ENCODE results near the gene KCNQ1. TPM values are rescaled to one million over a fixed set of nuclear protein-coding genes. Genes with fewer than 3 reads are reported as not detected.

The KCNQ1 gene
- total and polyA plus RNA-seq, 9 of the 15 experiments (the other 6 are each of a cell fraction or from before 2014, with no cell fraction given) = 0.44 TPM; not detected in 8

GRCh38 chr11:2700415-2701211 is 255.8 kb downstream of the KCNQ1 start (continued):
- TF ChIP-seq ZNF280A (IDR thresholded peaks at IDR 0.05; ENCODE audit: low read depth, partially characterized antibody) (no peak), LARP7 (IDR thresholded peaks at IDR 0.05) (no peak), OTX1 (CRISPR knock-in tag; IDR thresholded peaks at IDR 0.05) (no peak), ZFX (CRISPR knock-in tag; IDR thresholded peaks at IDR 0.05) (peak; percentile 75), DMBX1 (CRISPR knock-in tag; IDR thresholded peaks at IDR 0.05; ENCODE audit: borderline replicate concordance) (0 out of 2 replicates have a peak, but pooled peaks have one; percentile 16), E2F3 (CRISPR knock-in tag; IDR thresholded peaks at IDR 0.05) (0 out of 2 replicates have a peak, but pooled peaks have one; percentile 12), RREB1 (CRISPR knock-in tag; IDR thresholded peaks at IDR 0.05) (0 out of 2 replicates have a peak, but pooled peaks have one; percentile 15), AFF4 (CRISPR knock-in tag; IDR thresholded peaks at IDR 0.05) (no peak), MTA2 (IDR thresholded peaks at IDR 0.05; ENCODE audit: low read depth) (no peak)
